ENCODE measurements around the gene ZFYVE28. TPM values are rescaled to one million over a fixed set of nuclear protein-coding genes. Genes with fewer than 3 reads are reported as not detected.

The ZFYVE28 gene
- total RNA-seq, 1 donor: 10.5 TPM

DNA sequence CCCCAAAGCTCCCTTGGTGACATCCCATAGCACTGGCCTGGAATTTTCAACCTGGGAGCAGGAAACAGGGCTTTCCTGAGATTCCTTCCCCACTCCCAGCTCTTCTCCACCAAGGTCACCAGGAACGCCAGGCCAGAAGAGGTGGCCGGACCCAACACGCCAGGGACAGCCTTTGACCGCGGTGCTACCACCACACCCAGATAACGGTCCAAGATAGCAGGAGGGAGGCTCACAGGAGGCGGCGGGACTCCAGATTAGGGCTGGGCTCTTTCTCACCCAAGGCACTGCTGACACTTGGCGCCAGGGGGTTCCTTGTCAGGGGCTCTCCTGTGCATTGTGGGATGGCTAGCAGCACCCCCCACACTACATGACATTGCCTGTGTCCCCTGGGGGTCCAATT lies 22.9 kb downstream of the ZFYVE28 start:
- no peaks in the 10 kb centered on the region for H3K9me3 ChIP-seq (ENCODE audit: low read depth, low read length)
- TF ChIP-seq, protein P1, sequence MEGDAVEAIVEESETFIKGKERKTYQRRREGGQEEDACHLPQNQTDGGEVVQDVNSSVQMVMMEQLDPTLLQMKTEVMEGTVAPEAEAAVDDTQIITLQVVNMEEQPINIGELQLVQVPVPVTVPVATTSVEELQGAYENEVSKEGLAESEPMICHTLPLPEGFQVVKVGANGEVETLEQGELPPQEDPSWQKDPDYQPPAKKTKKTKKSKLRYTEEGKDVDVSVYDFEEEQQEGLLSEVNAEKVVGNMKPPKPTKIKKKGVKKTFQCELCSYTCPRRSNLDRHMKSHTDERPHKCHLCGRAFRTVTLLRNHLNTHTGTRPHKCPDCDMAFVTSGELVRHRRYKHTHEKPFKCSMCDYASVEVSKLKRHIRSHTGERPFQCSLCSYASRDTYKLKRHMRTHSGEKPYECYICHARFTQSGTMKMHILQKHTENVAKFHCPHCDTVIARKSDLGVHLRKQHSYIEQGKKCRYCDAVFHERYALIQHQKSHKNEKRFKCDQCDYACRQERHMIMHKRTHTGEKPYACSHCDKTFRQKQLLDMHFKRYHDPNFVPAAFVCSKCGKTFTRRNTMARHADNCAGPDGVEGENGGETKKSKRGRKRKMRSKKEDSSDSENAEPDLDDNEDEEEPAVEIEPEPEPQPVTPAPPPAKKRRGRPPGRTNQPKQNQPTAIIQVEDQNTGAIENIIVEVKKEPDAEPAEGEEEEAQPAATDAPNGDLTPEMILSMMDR (IDR thresholded peaks at IDR 0.05; ENCODE audit: extremely low read depth, low read depth, low read length): no peak

DNA sequence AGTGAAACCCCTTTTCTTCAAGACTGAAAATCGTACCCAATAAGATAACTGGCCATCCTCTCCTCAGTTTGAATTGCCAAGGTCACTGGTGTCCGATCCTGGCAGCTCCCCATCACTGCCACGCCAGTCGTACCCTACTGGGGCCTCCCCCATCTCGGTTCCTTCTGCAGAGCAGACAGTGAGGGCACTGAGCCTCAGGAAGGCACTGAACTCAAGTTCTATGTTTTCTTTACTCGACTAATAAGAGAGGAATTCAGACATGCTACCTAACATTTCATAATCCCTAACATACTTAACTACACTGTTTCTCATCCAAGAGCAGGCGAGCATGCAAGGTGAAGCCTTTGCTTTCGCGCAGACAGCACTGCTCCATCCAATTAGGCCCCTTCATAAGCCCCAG lies 23.4 kb downstream of the ZFYVE28 start:
- no peak overlapping the region for H3K4me3 ChIP-seq (ENCODE audit: insufficient read depth, low read length)
- no peak overlapping the region for H2AFZ ChIP-seq (ENCODE audit: low read length)
- no peaks in the 10 kb centered on the region for H3K9me3 ChIP-seq (ENCODE audit: low read depth, low read length)
- no peak overlapping the region for H3K27ac ChIP-seq (ENCODE audit: low read depth, low read length)
- H4K20me1 ChIP-seq (ENCODE audit: insufficient read depth, low read length): no peaks in the 10 kb centered on the region
- no peaks in the 10 kb centered on the region for H3K36me3 ChIP-seq (ENCODE audit: insufficient read depth, low read length)
- H3K27me3 ChIP-seq (ENCODE audit: insufficient read depth, low read length): peaks cover 30% of the 10 kb centered on the region
- H3K4me1 ChIP-seq (ENCODE audit: insufficient read depth, low read length): peaks cover 3% of the 10 kb centered on the region
- TF ChIP-seq, protein P1 (IDR thresholded peaks at IDR 0.05; ENCODE audit: extremely low read depth, low read depth, low read length): no peak
- peak; percentile 92 for DNase-seq (ENCODE audit: insufficient read length, low spot score, missing footprints)
- no peaks in the 10 kb centered on the region for H3K79me2 ChIP-seq (ENCODE audit: insufficient read depth, low read length)
- peak overlapping the region; percentile 13 for H3K4me2 ChIP-seq (ENCODE audit: insufficient read depth, low read length)

More for the DNA sequence above, 22.9 kb downstream of the ZFYVE28 start:
- H2AFZ ChIP-seq (ENCODE audit: low read length): no peak overlapping the region
- no peak overlapping the region for H3K4me2 ChIP-seq (ENCODE audit: insufficient read depth, low read length)
- no peak overlapping the region for H3K27ac ChIP-seq (ENCODE audit: low read depth, low read length)
- H4K20me1 ChIP-seq (ENCODE audit: insufficient read depth, low read length): no peaks in the 10 kb centered on the region
- no peaks in the 10 kb centered on the region for H3K36me3 ChIP-seq (ENCODE audit: insufficient read depth, low read length)
- peaks cover 3% of the 10 kb centered on the region for H3K4me1 ChIP-seq (ENCODE audit: insufficient read depth, low read length)
- H3K4me3 ChIP-seq (ENCODE audit: insufficient read depth, low read length): no peak overlapping the region
- peak; percentile 60 for DNase-seq (ENCODE audit: insufficient read length, low spot score, missing footprints)
- H3K79me2 ChIP-seq (ENCODE audit: insufficient read depth, low read length): no peaks in the 10 kb centered on the region
- H3K27me3 ChIP-seq (ENCODE audit: insufficient read depth, low read length): peaks cover 30% of the 10 kb centered on the region

DNA sequence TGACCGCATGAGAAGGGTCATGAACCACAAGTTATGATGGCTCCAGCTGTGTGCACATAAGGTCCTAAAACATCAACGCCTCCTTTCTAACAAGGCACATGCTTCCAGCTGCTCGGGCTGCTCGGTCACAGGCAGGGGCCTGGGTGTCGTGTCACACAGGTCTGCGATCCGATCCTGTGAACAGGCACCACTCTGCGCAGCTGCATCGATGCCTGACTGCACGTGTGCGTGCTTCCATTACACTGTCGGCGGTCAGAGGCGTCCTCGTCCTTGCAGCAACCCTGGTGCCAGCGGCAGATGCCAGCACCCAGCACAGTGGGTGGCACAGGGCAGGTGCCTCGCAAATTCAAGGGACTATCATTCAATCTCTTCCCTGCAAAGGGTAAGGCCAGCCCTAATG lies 23.9 kb downstream of the ZFYVE28 start:
- Histone ChIP-seq H3K4me3 (ENCODE audit: insufficient read depth, low read length) (no peak overlapping the region), H3K79me2 (ENCODE audit: insufficient read depth, low read length) (no peaks in the 10 kb centered on the region), H4K20me1 (ENCODE audit: insufficient read depth, low read length) (no peaks in the 10 kb centered on the region), H3K4me1 (ENCODE audit: insufficient read depth, low read length) (peaks cover 3% of the 10 kb centered on the region), H3K36me3 (ENCODE audit: insufficient read depth, low read length) (no peaks in the 10 kb centered on the region), H3K9me3 (ENCODE audit: low read depth, low read length) (no peaks in the 10 kb centered on the region), H3K27me3 (ENCODE audit: insufficient read depth, low read length) (peaks cover 30% of the 10 kb centered on the region), H2AFZ (ENCODE audit: low read length) (no peak overlapping the region), H3K27ac (ENCODE audit: low read depth, low read length) (no peak overlapping the region), H3K4me2 (ENCODE audit: insufficient read depth, low read length) (no peak overlapping the region)
- DNase-seq (ENCODE audit: insufficient read length, low spot score, missing footprints): peak; percentile 3
- TF ChIP-seq, protein P1 (IDR thresholded peaks at IDR 0.05; ENCODE audit: extremely low read depth, low read depth, low read length): no peak

DNA sequence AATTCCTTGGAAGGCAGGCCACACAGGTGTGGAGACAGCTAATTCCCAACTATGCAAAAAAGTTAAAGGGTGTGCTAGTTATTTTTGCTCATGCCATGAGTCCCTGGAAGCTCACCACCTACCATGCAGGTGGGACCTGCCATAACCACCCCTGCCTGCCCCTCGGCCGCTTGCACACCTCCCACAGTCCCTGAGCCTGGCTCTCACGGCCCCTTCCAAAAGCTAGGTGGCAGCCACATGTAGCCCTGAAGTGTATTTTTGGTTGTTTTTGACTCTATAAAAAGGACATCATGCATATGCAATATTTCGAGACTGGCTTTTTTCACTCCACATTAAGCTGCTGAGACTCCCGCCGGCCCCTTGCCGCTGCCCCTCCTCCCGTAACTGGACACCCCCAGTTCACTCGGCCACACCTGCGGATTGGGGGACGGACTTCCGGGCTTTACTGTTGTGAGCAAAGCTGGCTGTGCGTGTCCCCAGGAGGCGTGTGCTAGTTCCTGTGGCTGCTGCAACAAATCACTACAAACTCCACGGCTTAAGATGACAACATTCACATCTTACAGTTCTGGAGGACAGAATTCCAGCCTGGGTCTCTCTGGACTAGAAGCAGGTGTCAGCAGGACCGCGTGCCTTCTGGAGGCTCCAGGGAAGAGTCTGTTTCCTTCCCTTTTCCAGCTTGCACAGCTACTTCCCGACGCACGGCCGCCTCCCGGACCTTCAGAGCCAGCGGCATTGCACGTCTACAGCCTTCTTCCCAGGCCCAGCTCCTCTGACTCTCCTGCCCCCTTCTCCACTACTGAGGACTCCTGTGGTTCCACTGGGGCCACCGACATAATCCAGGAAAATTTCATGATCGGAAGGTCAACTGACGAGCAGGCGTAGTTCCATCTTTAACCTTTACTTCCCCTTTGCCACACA lies 24.8 kb downstream of the ZFYVE28 start:
- Histone ChIP-seq H3K27ac (ENCODE audit: low read depth, low read length) (no peak overlapping the region), H3K79me2 (ENCODE audit: insufficient read depth, low read length) (no peaks in the 10 kb centered on the region), H4K20me1 (ENCODE audit: insufficient read depth, low read length) (no peaks in the 10 kb centered on the region), H2AFZ (ENCODE audit: low read length) (peak overlapping the region; percentile 65), H3K4me3 (ENCODE audit: insufficient read depth, low read length) (peak overlapping the region; percentile 48), H3K4me2 (ENCODE audit: insufficient read depth, low read length) (peak overlapping the region; percentile 66), H3K4me1 (ENCODE audit: insufficient read depth, low read length) (peaks cover 3% of the 10 kb centered on the region), H3K9me3 (ENCODE audit: low read depth, low read length) (no peaks in the 10 kb centered on the region), H3K36me3 (ENCODE audit: insufficient read depth, low read length) (no peaks in the 10 kb centered on the region), H3K27me3 (ENCODE audit: insufficient read depth, low read length) (peaks cover 36% of the 10 kb centered on the region)
- DNase-seq (ENCODE audit: insufficient read length, low spot score, missing footprints): peak; percentile 58
- TF ChIP-seq, protein P1 (IDR thresholded peaks at IDR 0.05; ENCODE audit: extremely low read depth, low read depth, low read length): no peak

Measured in osteoblast (primary cell).